ENCODE data around the gene SMIM20. TPM values are rescaled to one million over a fixed set of nuclear protein-coding genes. Genes with fewer than 3 reads are reported as not detected.
"Not testable (repeated sequence)": the region's sequence is repeated elsewhere in the genome, so short reads cannot be mapped to it uniquely, and the experiment has no call there.

SMIM20 gene
- total RNA-seq (10 to 100 TPM; 32.7 to 80.5 (median 43.2) TPM), polyA plus RNA-seq (10 to 100 TPM; 22.9 to 52.9 (median 28.6) TPM)
- long read RNA-seq, donor 1, transcript SMIM20-201 (3 exons, 935 nt): major isoform, 76 of 96 reads
- long read RNA-seq, donor 1, partial matches to known transcripts: 20 of 96 reads
- long read RNA-seq, donor 1, other reads (novel, unspliced or antisense): 0 of 96 reads
- long read RNA-seq, donor 2, transcript SMIM20-201 (3 exons, 935 nt): major isoform, 53 of 75 reads
- long read RNA-seq, donor 2, partial matches to known transcripts: 22 of 75 reads
- long read RNA-seq, donor 2, other reads (novel, unspliced or antisense): 0 of 75 reads
- long read RNA-seq, donor 3, transcript SMIM20-201 (3 exons, 935 nt): major isoform, 34 of 35 reads
- long read RNA-seq, donor 3, partial matches to known transcripts: 0 of 35 reads
- long read RNA-seq, donor 3, other reads (novel, unspliced or antisense): 0 of 35 reads
- long read RNA-seq, donor 4, transcript SMIM20-201 (3 exons, 935 nt): major isoform, 34 of 35 reads
- long read RNA-seq, donor 4, partial matches to known transcripts: 0 of 35 reads
- long read RNA-seq, donor 4, other reads (novel, unspliced or antisense): 1 of 35 reads
- long read RNA-seq, donor 5, transcript SMIM20-201 (3 exons, 935 nt): major isoform, 64 of 66 reads
- long read RNA-seq, donor 5, partial matches to known transcripts: 1 of 66 reads
- long read RNA-seq, donor 5, other reads (novel, unspliced or antisense): 1 of 66 reads
- long read RNA-seq, donor 6, transcript SMIM20-201 (3 exons, 935 nt): major isoform, 24 of 26 reads
- long read RNA-seq, donor 6, partial matches to known transcripts: 0 of 26 reads
- long read RNA-seq, donor 6, other reads (novel, unspliced or antisense): 2 of 26 reads
- long read RNA-seq, donor 7, transcript SMIM20-201 (3 exons, 935 nt): major isoform, 32 of 33 reads
- long read RNA-seq, donor 7, partial matches to known transcripts: 0 of 33 reads
- long read RNA-seq, donor 7, other reads (novel, unspliced or antisense): 0 of 33 reads
- long read RNA-seq, donor 8, transcript SMIM20-201 (3 exons, 935 nt): major isoform, 71 of 74 reads
- long read RNA-seq, donor 8, partial matches to known transcripts: 0 of 74 reads
- long read RNA-seq, donor 8, other reads (novel, unspliced or antisense): 0 of 74 reads
- long read RNA-seq, donor 9, transcript SMIM20-201 (3 exons, 935 nt): major isoform, 51 of 54 reads
- long read RNA-seq, donor 9, partial matches to known transcripts: 0 of 54 reads
- long read RNA-seq, donor 9, other reads (novel, unspliced or antisense): 0 of 54 reads
- long read RNA-seq, donor 10, transcript SMIM20-201 (3 exons, 935 nt): major isoform, 23 of 23 reads
- long read RNA-seq, donor 10, partial matches to known transcripts: 0 of 23 reads
- long read RNA-seq, donor 10, other reads (novel, unspliced or antisense): 0 of 23 reads

GRCh38 chr4:25913851-25914669 lies at the start of gene SMIM20:
SMIM20 (plus strand) TSS chr4:25914220; CDS start chr4:25914314, 94 bp downstream.
- peak; percentile 93 to 96 (median 94) for DNase-seq
- peak within 1 kb of the TSS; percentile 59 to 71 (median 63) for H3K4me3 ChIP-seq
- H3K4me1 ChIP-seq (replicated peaks in 1 of 2): peaks cover 6 to 15% of the 10 kb centered on the region in 2 donors
- no peaks in the 10 kb centered on the region for H3K9me3 ChIP-seq (replicated peaks in 1 of 3)
- intact Hi-C loops (cut with DNase I): no loop called here
- peak in 1 of 6 experiments; percentile 11 for TF ChIP-seq CTCF (IDR thresholded peaks at IDR 0.05)
- peak; percentile 54 to 76 for TF ChIP-seq POLR2A (IDR thresholded peaks at IDR 0.05)
- H3K27me3 ChIP-seq: no peaks in the 10 kb centered on the region
- no peaks in the 10 kb centered on the region for H3K36me3 ChIP-seq (replicated peaks in 1 of 2)
- 1 to 2% (median 1%) methylated on average over 41 to 57 of the region's 57 CpGs for WGBS, 4 donors
- H3K27ac ChIP-seq: peak within 1 kb of the TSS; percentile 78 to 98 (median 89)

DNA sequence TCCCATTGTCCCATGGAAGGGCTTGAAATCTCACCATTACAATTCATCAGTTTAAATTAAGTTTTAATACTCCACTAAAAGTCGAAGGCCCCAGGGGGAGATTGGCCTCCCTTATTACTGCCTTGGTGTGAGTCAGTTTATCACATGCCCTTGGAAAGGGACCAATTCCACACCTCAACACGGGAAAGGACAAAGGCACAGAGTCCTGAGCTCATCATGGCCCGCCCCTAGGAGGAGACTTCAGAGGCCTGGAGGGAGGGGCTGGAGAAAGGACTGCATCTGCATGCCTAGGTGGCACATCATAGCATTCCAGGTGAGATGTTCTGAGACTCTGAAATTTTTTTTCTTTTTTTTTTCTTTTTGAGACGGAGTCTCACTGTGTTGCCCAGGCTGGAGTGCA lies 48.4 kb upstream of the SMIM20 start:
- 72 to 80% (median 76%) methylated on average over 4 of the region's 4 CpGs for WGBS, 4 donors
- H3K36me3 ChIP-seq (replicated peaks in 1 of 2): no peaks in the 10 kb centered on the region
- peaks cover 0 to 20% of the 10 kb centered on the region in 2 donors for H3K4me1 ChIP-seq (replicated peaks in 1 of 2)
- H3K4me3 ChIP-seq: no peak overlapping the region
- H3K27ac ChIP-seq: no peak overlapping the region
- intact Hi-C loops (cut with DNase I): no loop called here
- H3K27me3 ChIP-seq: no peaks in the 10 kb centered on the region
- no peaks in the 10 kb centered on the region for H3K9me3 ChIP-seq (replicated peaks in 1 of 3)
- no peak for DNase-seq
- TF ChIP-seq POLR2A (IDR thresholded peaks at IDR 0.05): no peak
- no peak for TF ChIP-seq CTCF (IDR thresholded peaks at IDR 0.05)

GRCh38 chr4:25866401-25866800 lies 47.6 kb upstream of the SMIM20 start:
- H3K27ac ChIP-seq; H3K4me3 ChIP-seq; H3K27me3 ChIP-seq; H3K9me3 ChIP-seq (replicated peaks in 1 of 3); DNase-seq; H3K36me3 ChIP-seq (replicated peaks in 1 of 2); intact Hi-C loops (cut with DNase I): not testable (repeated sequence)
- peaks cover 0 to 13% of the 10 kb centered on the region in 2 donors for H3K4me1 ChIP-seq (replicated peaks in 1 of 2)
- WGBS, 4 donors: 69 to 73% (median 70%) methylated on average over 4 of the region's 4 CpGs

Measured in adrenal gland (tissue), 19 donors.